Stimulated activated CD4-positive, alpha-beta T cell treated with anti-CD3 and anti-CD28 coated beads, Interleukin-4, amount 100 ng/mL, for 24 hours (primary cell): ENCODE results near the gene PHF21A.

ENCODE experiments used
- DNase-seq: peaks from one replicate; pipeline ENCODE4 v3.0.0-alpha.2; 2020

The PHF21A gene

GRCh38 chr11:46121301-46121723 lies at the start of gene PHF21A:
TSS of gene PHF21A (minus strand) at chr11:46121454. CDS start at chr11:46084219, 37,235 bp downstream.
- peak; percentile 89 for DNase-seq

GRCh38 chr11:46170797-46171196 lies 49.5 kb upstream of the PHF21A start:
- no peak for DNase-seq

GRCh38 chr11:46162700-46163099 lies 41.4 kb upstream of the PHF21A start:
- no peak for DNase-seq

- DNase-seq: no peak
These were observed 39.9 kb upstream of the PHF21A start for GRCh38 chr11:46161201-46161600.

GRCh38 chr11:46160100-46160499 lies 38.8 kb upstream of the PHF21A start:
- no peak for DNase-seq

GRCh38 chr11:46159680-46160079 lies 38.4 kb upstream of the PHF21A start:
- no peak for DNase-seq

- no peak for DNase-seq
These were observed 28.6 kb upstream of the PHF21A start for GRCh38 chr11:46149826-46150225.

- DNase-seq: no peak
These were observed 28.1 kb upstream of the PHF21A start for GRCh38 chr11:46149342-46149741.

- no peak for DNase-seq
These were observed 23.5 kb upstream of the PHF21A start for GRCh38 chr11:46144741-46145140.

- no peak for DNase-seq
These were observed 22.0 kb upstream of the PHF21A start for GRCh38 chr11:46143049-46143806.

GRCh38 chr11:46142561-46142960 lies 21.3 kb upstream of the PHF21A start:
- DNase-seq: no peak

- DNase-seq: no peak
These were observed 20.3 kb upstream of the PHF21A start for GRCh38 chr11:46141597-46141996.

- DNase-seq: no peak
These were observed 13.3 kb upstream of the PHF21A start for GRCh38 chr11:46134540-46134939.

- DNase-seq: no peak
These were observed 12.8 kb upstream of the PHF21A start for GRCh38 chr11:46134061-46134460.

- no peak for DNase-seq
These were observed 11.9 kb upstream of the PHF21A start for GRCh38 chr11:46133119-46133518.

- no peak for DNase-seq
These were observed 9.2 kb upstream of the PHF21A start for GRCh38 chr11:46130286-46130940.

- DNase-seq: no peak
These were observed 7.9 kb upstream of the PHF21A start for GRCh38 chr11:46129133-46129532.

- DNase-seq: peak; percentile 49
These were observed 5.9 kb upstream of the PHF21A start for GRCh38 chr11:46127150-46127638.

GRCh38 chr11:46125284-46125683 lies 4.0 kb upstream of the PHF21A start:
- no peak for DNase-seq

GRCh38 chr11:46122945-46123715 lies 1.9 kb upstream of the PHF21A start:
- no peak for DNase-seq

- DNase-seq: peak; percentile 77
These were observed 647 bp upstream of the PHF21A start for GRCh38 chr11:46121724-46122477.
